HG03342 (cell line): ENCODE measurements around the gene ADAM12.
"Not testable (repeated sequence)": the region's sequence is repeated elsewhere in the genome, so short reads cannot be mapped to it uniquely, and the experiment has no call there.

Source experiments
- ATAC-seq: cut with Tn5 transposase; IDR thresholded peaks from one replicate; pipeline ENCODE4 v1.9.1; 2021; ENCODE audit warnings: mild to moderate bottlenecking, moderate library complexity; ENCODE audit not compliant: unreplicated experiment

Gene ADAM12

GRCh38 chr10:126187399-126187798 lies 200.9 kb downstream of the ADAM12 start:
- no peak for ATAC-seq

GRCh38 chr10:126186766-126187165 lies 201.5 kb downstream of the ADAM12 start:
- ATAC-seq = no peak

- ATAC-seq = no peak
Observed at GRCh38 chr10:126185676-126186447, 202.4 kb downstream of the ADAM12 start.

- no peak for ATAC-seq
Observed at GRCh38 chr10:126181626-126182025, 206.7 kb downstream of the ADAM12 start.

- ATAC-seq = peak; percentile 72
Observed at GRCh38 chr10:126179637-126180036, 208.6 kb downstream of the ADAM12 start.

- no peak for ATAC-seq
Observed at GRCh38 chr10:126177417-126178030, 210.8 kb downstream of the ADAM12 start.

GRCh38 chr10:126175641-126176262 lies 212.5 kb downstream of the ADAM12 start:
- ATAC-seq = no peak

GRCh38 chr10:126172755-126173154 lies 215.5 kb downstream of the ADAM12 start:
- not testable (repeated sequence) for ATAC-seq

GRCh38 chr10:126171555-126171954 lies 216.7 kb downstream of the ADAM12 start:
- no peak for ATAC-seq

GRCh38 chr10:126170776-126171175 lies 217.5 kb downstream of the ADAM12 start:
- no peak for ATAC-seq

GRCh38 chr10:126170371-126170770 lies 217.9 kb downstream of the ADAM12 start:
- no peak for ATAC-seq

GRCh38 chr10:126169899-126170298 lies 218.4 kb downstream of the ADAM12 start:
- no peak for ATAC-seq

- no peak for ATAC-seq
Observed at GRCh38 chr10:126166797-126167196, 221.5 kb downstream of the ADAM12 start.

GRCh38 chr10:126165874-126166273 lies 222.4 kb downstream of the ADAM12 start:
- ATAC-seq = no peak

GRCh38 chr10:126163506-126163905 lies 224.8 kb downstream of the ADAM12 start:
- no peak for ATAC-seq

GRCh38 chr10:126161691-126162090 lies 226.6 kb downstream of the ADAM12 start:
- no peak for ATAC-seq

- no peak for ATAC-seq
Observed at GRCh38 chr10:126160971-126161630, 227.2 kb downstream of the ADAM12 start.

- ATAC-seq = no peak
Observed at GRCh38 chr10:126160571-126160970, 227.7 kb downstream of the ADAM12 start.

- no peak for ATAC-seq
Observed at GRCh38 chr10:126158133-126158892, 230.0 kb downstream of the ADAM12 start.

- no peak for ATAC-seq
Observed at GRCh38 chr10:126157189-126157588, 231.1 kb downstream of the ADAM12 start.

GRCh38 chr10:126156503-126156902 lies 231.8 kb downstream of the ADAM12 start:
- no peak for ATAC-seq
